Keratinocyte (primary cell): ENCODE results near the gene DEPDC5.

Experiments used
- EZH2 ChIP-seq: IDR thresholded peaks from one replicate; pipeline ENCODE4 v1.6.1; 2012; ENCODE audit warnings: inconsistent platforms, mild to moderate bottlenecking, low read length, moderate library complexity
- TF ChIP-seq, protein P1 (sequence below), 3 experiments: IDR thresholded peaks in 1 of 3; conservative IDR thresholded peaks in 1 of 3; optimal IDR thresholded peaks in 1 of 3; 2 replicates in 2 of 3; 3 replicates in 1 of 3; pipeline versions ENCODE3 to v1.5.1; 2011; ENCODE audit warnings: low read length in 3 of 3, mild to moderate bottlenecking in 3 of 3, moderate library complexity in 2 of 3, control low read depth in 1 of 3, inconsistent platforms in 1 of 3; ENCODE audit not compliant: insufficient read depth in 2 of 3; ENCODE audit errors: extremely low read depth in 1 of 3

DNA sequence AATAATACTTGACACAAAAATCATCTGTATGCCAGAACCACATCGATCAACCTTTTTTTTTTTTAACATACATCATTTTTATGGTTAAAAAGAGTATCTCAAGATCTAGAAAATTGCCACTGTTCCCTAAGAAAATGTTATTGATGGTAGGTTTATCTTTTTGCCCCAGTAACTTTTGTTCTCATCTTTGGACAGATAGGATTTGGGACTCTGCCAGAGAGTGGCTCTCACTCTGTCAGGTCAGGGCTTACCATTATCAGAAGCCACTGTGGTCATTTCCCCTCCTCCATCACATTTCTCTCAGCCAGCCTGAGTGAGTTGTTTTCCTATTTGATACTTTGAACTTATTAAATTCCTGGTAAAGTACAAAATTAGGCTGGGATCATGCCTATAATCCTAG is 142.7 kb downstream of the DEPDC5 start:
- TF ChIP-seq, protein P1, sequence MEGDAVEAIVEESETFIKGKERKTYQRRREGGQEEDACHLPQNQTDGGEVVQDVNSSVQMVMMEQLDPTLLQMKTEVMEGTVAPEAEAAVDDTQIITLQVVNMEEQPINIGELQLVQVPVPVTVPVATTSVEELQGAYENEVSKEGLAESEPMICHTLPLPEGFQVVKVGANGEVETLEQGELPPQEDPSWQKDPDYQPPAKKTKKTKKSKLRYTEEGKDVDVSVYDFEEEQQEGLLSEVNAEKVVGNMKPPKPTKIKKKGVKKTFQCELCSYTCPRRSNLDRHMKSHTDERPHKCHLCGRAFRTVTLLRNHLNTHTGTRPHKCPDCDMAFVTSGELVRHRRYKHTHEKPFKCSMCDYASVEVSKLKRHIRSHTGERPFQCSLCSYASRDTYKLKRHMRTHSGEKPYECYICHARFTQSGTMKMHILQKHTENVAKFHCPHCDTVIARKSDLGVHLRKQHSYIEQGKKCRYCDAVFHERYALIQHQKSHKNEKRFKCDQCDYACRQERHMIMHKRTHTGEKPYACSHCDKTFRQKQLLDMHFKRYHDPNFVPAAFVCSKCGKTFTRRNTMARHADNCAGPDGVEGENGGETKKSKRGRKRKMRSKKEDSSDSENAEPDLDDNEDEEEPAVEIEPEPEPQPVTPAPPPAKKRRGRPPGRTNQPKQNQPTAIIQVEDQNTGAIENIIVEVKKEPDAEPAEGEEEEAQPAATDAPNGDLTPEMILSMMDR (optimal IDR thresholded peaks at IDR 0.05 in 1 of 3, IDR thresholded peaks at IDR 0.05 in 1 of 3, conservative IDR thresholded peaks at IDR 0.05 in 1 of 3; ENCODE audit: extremely low read depth in 1 of 3, insufficient read depth in 2 of 3, low read length in 3 of 3), result no peak
- TF ChIP-seq EZH2, result no peak
